ENCODE measurements around the gene SNORC.

The SNORC gene

GRCh38 chr2:232869138-232870017, 686 bp upstream of the SNORC start:
- no peak for FAIRE-seq

- no peak for FAIRE-seq
Observed at GRCh38 chr2:232870766-232871371, 805 bp downstream of the SNORC start.

GRCh38 chr2:232871418-232871834, 1.4 kb downstream of the SNORC start:
- FAIRE-seq = no peak

GRCh38 chr2:232871835-232872736, 2.0 kb downstream of the SNORC start:
- no peak for FAIRE-seq

- no peak for FAIRE-seq
Observed at GRCh38 chr2:232872826-232873225, 2.8 kb downstream of the SNORC start.

- FAIRE-seq = no peak
Observed at GRCh38 chr2:232873292-232873908, 3.3 kb downstream of the SNORC start.

GRCh38 chr2:232873909-232874641, 4.0 kb downstream of the SNORC start:
- no peak for FAIRE-seq

GRCh38 chr2:232874677-232875223, 4.7 kb downstream of the SNORC start:
- FAIRE-seq = no peak

- FAIRE-seq = no peak
Observed at GRCh38 chr2:232875256-232876121, 5.4 kb downstream of the SNORC start.

GRCh38 chr2:232876161-232876977, 6.3 kb downstream of the SNORC start:
- FAIRE-seq = no peak

- no peak for FAIRE-seq
Observed at GRCh38 chr2:232876978-232877441, 6.9 kb downstream of the SNORC start.

- FAIRE-seq = no peak
Observed at GRCh38 chr2:232877940-232878511, 8.0 kb downstream of the SNORC start.

- FAIRE-seq = no peak
Observed at GRCh38 chr2:232878855-232879617, 9.0 kb downstream of the SNORC start.

GRCh38 chr2:232879618-232880494, 9.8 kb downstream of the SNORC start:
- FAIRE-seq = no peak

GRCh38 chr2:232880764-232881351, 10.8 kb downstream of the SNORC start:
- FAIRE-seq = no peak

- FAIRE-seq = no peak
Observed at GRCh38 chr2:232882085-232882484, 12.0 kb downstream of the SNORC start.

GRCh38 chr2:232882505-232883115, 12.5 kb downstream of the SNORC start:
- no peak for FAIRE-seq
